H9 (cell line): ENCODE measurements around the gene CYBA. TPM values are rescaled to one million over a fixed set of nuclear protein-coding genes. Genes with fewer than 3 reads are reported as not detected.

ENCODE experiments used
- DNase-seq: peaks from one replicate; pipeline ENCODE4 v3.0.0-alpha.2; 2017
- H2AFZ ChIP-seq: one replicate; pipeline ENCODE4 v1.6.1; 2013; ENCODE audit warnings: mild to moderate bottlenecking, low read length, control low read depth, moderate library complexity
- H2AK5ac ChIP-seq: 2 replicates; pipeline ENCODE4 v1.6.1; 2013; ENCODE audit warnings: low read length, control low read depth, mixed read lengths; ENCODE audit not compliant: insufficient read length
- H2BK120ac ChIP-seq: one replicate; pipeline ENCODE4 v1.6.1; 2013; ENCODE audit warnings: low read depth, mild to moderate bottlenecking, low read length, control low read depth, inconsistent platforms; ENCODE audit not compliant: poor library complexity, severe bottlenecking
- H2BK12ac ChIP-seq: 2 replicates; pipeline ENCODE4 v1.6.1; 2013; ENCODE audit warnings: low read length, control low read depth, mixed read lengths, low read depth; ENCODE audit not compliant: insufficient read length
- H2BK15ac ChIP-seq: 2 replicates; pipeline ENCODE4 v1.6.1; 2013; ENCODE audit warnings: low read depth, low read length, control low read depth
- H2BK20ac ChIP-seq: one replicate; pipeline ENCODE4 v1.6.1; 2013; ENCODE audit warnings: low read depth, mild to moderate bottlenecking, low read length, control low read depth, inconsistent platforms; ENCODE audit not compliant: poor library complexity, severe bottlenecking
- H2BK5ac ChIP-seq: 2 replicates; pipeline ENCODE4 v1.6.1; 2013; ENCODE audit warnings: low read length, control low read depth, mixed read lengths; ENCODE audit not compliant: insufficient read length
- H3K14ac ChIP-seq: 2 replicates; pipeline ENCODE4 v1.6.1; 2013; ENCODE audit warnings: low read length, control low read depth; ENCODE audit not compliant: insufficient read depth
- H3K18ac ChIP-seq: 2 replicates; pipeline ENCODE4 v1.6.1; 2013; ENCODE audit warnings: low read depth, mild to moderate bottlenecking, mixed read lengths, low read length, control low read depth; ENCODE audit not compliant: insufficient read length
- H3K23ac ChIP-seq: 2 replicates; pipeline ENCODE4 v1.6.1; 2013; ENCODE audit warnings: low read length, control low read depth, mixed read lengths, low read depth; ENCODE audit not compliant: insufficient read length
- H3K23me2 ChIP-seq: 2 replicates; pipeline ENCODE4 v1.6.1; 2013; ENCODE audit warnings: low read depth, mild to moderate bottlenecking, mixed read lengths, low read length, control low read depth; ENCODE audit not compliant: insufficient read length, poor library complexity, severe bottlenecking
- H3K27ac ChIP-seq: 2 replicates; pipeline ENCODE4 v1.5.1; 2013; ENCODE audit warnings: low read length, control low read depth, mixed read lengths, low read depth; ENCODE audit not compliant: insufficient read length
- H3K27me3 ChIP-seq: 2 replicates; pipeline ENCODE4 v1.6.1; 2013; ENCODE audit warnings: low read length, control low read depth, inconsistent platforms; ENCODE audit not compliant: insufficient read depth
- H3K4ac ChIP-seq: 2 replicates; pipeline ENCODE4 v1.6.1; 2013; ENCODE audit warnings: low read depth, mild to moderate bottlenecking, control low read depth, inconsistent platforms, low read length, moderate library complexity
- H3K4me1 ChIP-seq: 2 replicates; pipeline ENCODE4 v1.6.1; 2013; ENCODE audit warnings: low read length, control low read depth, inconsistent platforms; ENCODE audit not compliant: insufficient read depth
- H3K4me2 ChIP-seq: 2 replicates; pipeline ENCODE4 v1.6.1; 2013; ENCODE audit warnings: low read length, control low read depth, mixed read lengths; ENCODE audit not compliant: insufficient read length, insufficient read depth
- H3K56ac ChIP-seq: 2 replicates; pipeline ENCODE4 v1.6.1; 2013; ENCODE audit warnings: low read depth, mild to moderate bottlenecking, mixed read lengths, low read length, control low read depth; ENCODE audit not compliant: insufficient read length
- H3K79me1 ChIP-seq: 2 replicates; pipeline ENCODE4 v1.6.1; 2013; ENCODE audit warnings: low read depth, mild to moderate bottlenecking, moderate library complexity, low read length, control low read depth, inconsistent platforms; ENCODE audit not compliant: insufficient read depth, poor library complexity, severe bottlenecking
- H3K79me2 ChIP-seq: 2 replicates; pipeline ENCODE4 v1.6.1; 2013; ENCODE audit warnings: low read length, control low read depth, inconsistent platforms; ENCODE audit not compliant: insufficient read depth
- H3K9ac ChIP-seq: 2 replicates; pipeline ENCODE4 v1.6.1; 2013; ENCODE audit warnings: low read length, control low read depth, mixed read lengths; ENCODE audit not compliant: insufficient read length; ENCODE audit errors: extremely low read depth
- H3K9me3 ChIP-seq: one replicate; pipeline ENCODE4 v1.6.1; 2013; ENCODE audit warnings: low read depth, low read length, inconsistent platforms; ENCODE audit not compliant: control insufficient read depth
- H3T11ph ChIP-seq: one replicate; pipeline ENCODE4 v1.6.1; 2013; ENCODE audit warnings: mild to moderate bottlenecking, low read length, control low read depth, inconsistent platforms
- H4K20me1 ChIP-seq: one replicate; pipeline ENCODE4 v1.6.1; 2013; ENCODE audit not compliant: control insufficient read depth, insufficient read length, insufficient read depth
- H4K5ac ChIP-seq: 2 replicates; pipeline ENCODE4 v1.6.1; 2013; ENCODE audit warnings: low read depth, mild to moderate bottlenecking, mixed read lengths, low read length, control low read depth; ENCODE audit not compliant: insufficient read length
- H4K8ac ChIP-seq: replicated peaks from 2 replicates; pipeline ENCODE4 v1.6.1; 2013; ENCODE audit warnings: low read length, control low read depth, mixed read lengths, low read depth; ENCODE audit not compliant: insufficient read length
- H4K91ac ChIP-seq: 2 replicates; pipeline ENCODE4 v1.6.1; 2013; ENCODE audit warnings: low read depth, mild to moderate bottlenecking, moderate library complexity, mixed read lengths, low read length, control low read depth; ENCODE audit not compliant: insufficient read length
- H3K27ac Mint-ChIP-seq, 3 experiments: 2 replicates in 2 of 3; 3 replicates in 1 of 3; pipeline ENCODE4 v1.8.0; 2020 to 2021; ENCODE audit warnings: mixed read lengths in 3 of 3, mild to moderate bottlenecking in 1 of 3, moderate library complexity in 1 of 3
- H3K27me3 Mint-ChIP-seq: 2 replicates; pipeline ENCODE4 v1.8.0; 2021; ENCODE audit warnings: low read depth, mild to moderate bottlenecking, moderate library complexity, mixed read lengths
- H3K36me3 Mint-ChIP-seq, 3 experiments: 2 replicates in 2 of 3; 3 replicates in 1 of 3; pipeline ENCODE4 v1.8.0; 2020 to 2021; ENCODE audit warnings: low read depth in 3 of 3, mixed read lengths in 3 of 3; ENCODE audit not compliant: insufficient read depth in 1 of 3
- H3K4me1 Mint-ChIP-seq, 2 experiments: 2 replicates each; pipeline ENCODE4 v1.8.0; 2020; ENCODE audit warnings: mixed read lengths in 2 of 2
- H3K4me3 Mint-ChIP-seq, 2 experiments: 2 replicates in 1 of 2; 3 replicates in 1 of 2; pipeline ENCODE4 v1.8.0; 2020 to 2021; ENCODE audit warnings: mild to moderate bottlenecking in 2 of 2, mixed read lengths in 2 of 2, moderate library complexity in 1 of 2
- H3K9me3 Mint-ChIP-seq, 2 experiments: 2 replicates in 1 of 2; 3 replicates in 1 of 2; pipeline ENCODE4 v1.8.0; 2020; ENCODE audit warnings: mild to moderate bottlenecking in 2 of 2, mixed read lengths in 2 of 2, moderate library complexity in 1 of 2
- CTCF ChIP-seq: fragments of 200-600 bp; sonication (generic); conservative IDR thresholded peaks from 3 replicates; pipeline ENCODE4 v1.8.0; 2021; ENCODE audit warnings: antibody characterized with exemption, mild to moderate bottlenecking
- WGBS: extraction: QIAGEN DNeasy Blood & Tissue Kit; methylation state at CpG from one replicate; pipeline ENCODE4 v1.1.7; 2013; ENCODE audit warnings: missing lambda C conversion rate, low lambda C conversion rate, mixed read lengths; ENCODE audit not compliant: insufficient read length; ENCODE audit errors: extremely low coverage; 5-methylcytosine and 5-hydroxymethylcytosine counted together
- total RNA-seq: library from RNA; stranded (reverse); gene quantifications from 2 replicates; pipeline ENCODE4 v1.2.1, GENCODE V29; 2021

CYBA gene
- total RNA-seq, 1 experiment from 2014 or later, result 153 TPM

- Histone ChIP-seq H3K56ac (no peak within 1 kb of the TSS), H4K5ac (no peak within 1 kb of the TSS), H3K18ac (peak within 1 kb of the TSS; percentile 25), H2BK5ac (no peak within 1 kb of the TSS), H3K23me2 (peaks cover 15% of the 10 kb centered on the region), H2AK5ac (no peak within 1 kb of the TSS), H3K14ac (peak within 1 kb of the TSS; percentile 36; the same call in 1 of the 2 replicates), H4K20me1 (no peaks in the 10 kb centered on the region), H3K9me3 (no peaks in the 10 kb centered on the region), H2BK12ac (no peak within 1 kb of the TSS), H3T11ph (no peak within 1 kb of the TSS), H3K9ac (no peak within 1 kb of the TSS), H3K4me1 (peaks cover 4% of the 10 kb centered on the region; the same call in 1 of the 2 replicates), H3K27ac (no peak within 1 kb of the TSS), H3K79me2 (no peaks in the 10 kb centered on the region), H3K27me3 (no peaks in the 10 kb centered on the region), H2BK20ac (no peak within 1 kb of the TSS), H2BK15ac (no peak within 1 kb of the TSS), H3K23ac (no peak within 1 kb of the TSS), H4K8ac (no peak within 1 kb of the TSS), H2AFZ (no peak within 1 kb of the TSS), H2BK120ac (no peak within 1 kb of the TSS), H4K91ac (no peak within 1 kb of the TSS), H3K79me1 (no peaks in the 10 kb centered on the region), H3K4ac (no peak within 1 kb of the TSS), H3K4me2 (peak within 1 kb of the TSS; percentile 9)
- H3K27me3 Mint-ChIP-seq, result peaks cover 28% of the 10 kb centered on the region
- H3K9me3 Mint-ChIP-seq, result no peaks in the 10 kb centered on the region
- peaks cover 22 to 33% of the 10 kb centered on the region in 2 experiments for H3K4me1 Mint-ChIP-seq
- H3K36me3 Mint-ChIP-seq, result peaks cover 0 to 4% (median 3%) of the 10 kb centered on the region in 3 experiments; a peak in 4 of 7 replicates
- DNase-seq, result peak; percentile 80
- no CpG with 5 or more reads among the region's 27 CpGs for WGBS
- peak within 1 kb of the TSS in 1 of 2 experiments; percentile 32; a peak in 2 of 5 replicates for H3K4me3 Mint-ChIP-seq
- peak within 1 kb of the TSS in 2 of 3 experiments; percentile 0 to 50; a peak in 2 of 7 replicates for H3K27ac Mint-ChIP-seq
- no peak for TF ChIP-seq CTCF
Observed at GRCh38 chr16:88638323-88639230, 12.3 kb downstream of the CYBA start, which contains the start of gene IL17C. Gene IL17C (plus strand): TSS chr16:88638572. CDS start chr16:88638642, 70 bp downstream.
